Stimulated activated CD8-positive, alpha-beta memory T cell treated with anti-CD3 and anti-CD28 coated beads, Interleukin-4, amount 100 ng/mL, for 24 hours (primary cell): ENCODE results near the gene MAST2.
"Not testable (repeated sequence)": the region's sequence is repeated elsewhere in the genome, so short reads cannot be mapped to it uniquely, and the experiment has no call there.

Experiments
- DNase-seq: peaks from one replicate; pipeline ENCODE4 v3.0.0-alpha.2; 2020; ENCODE audit warnings: low read depth

Gene MAST2

DNA sequence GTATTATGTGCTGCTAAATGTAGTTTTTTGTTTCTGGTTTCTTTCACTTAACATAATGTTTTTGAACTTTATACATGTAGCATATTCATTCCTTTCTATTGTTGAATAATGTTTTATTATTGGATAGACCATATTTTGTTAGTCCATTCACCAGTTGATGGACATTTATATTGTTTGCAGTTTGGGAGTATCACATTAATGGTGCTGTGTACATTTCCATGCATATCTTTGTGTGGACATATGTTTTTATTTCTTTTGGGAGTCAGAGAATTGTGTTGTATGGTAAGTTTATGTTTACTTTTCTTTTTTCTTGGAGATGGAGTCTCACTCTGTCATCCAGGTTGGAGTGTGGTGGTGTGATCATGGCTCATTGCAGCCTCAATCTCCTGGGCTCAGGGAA lies 134.6 kb downstream of the MAST2 start:
- DNase-seq: no peak

- no peak for DNase-seq
Observed at GRCh38 chr1:45942411-45942810, 139.0 kb downstream of the MAST2 start.

GRCh38 chr1:45943185-45943584 lies 139.8 kb downstream of the MAST2 start:
- DNase-seq: no peak

GRCh38 chr1:45945426-45945825 lies 142.0 kb downstream of the MAST2 start:
- DNase-seq: no peak

- DNase-seq: not testable (repeated sequence)
Observed at GRCh38 chr1:45949462-45949861, 146.1 kb downstream of the MAST2 start.

DNA sequence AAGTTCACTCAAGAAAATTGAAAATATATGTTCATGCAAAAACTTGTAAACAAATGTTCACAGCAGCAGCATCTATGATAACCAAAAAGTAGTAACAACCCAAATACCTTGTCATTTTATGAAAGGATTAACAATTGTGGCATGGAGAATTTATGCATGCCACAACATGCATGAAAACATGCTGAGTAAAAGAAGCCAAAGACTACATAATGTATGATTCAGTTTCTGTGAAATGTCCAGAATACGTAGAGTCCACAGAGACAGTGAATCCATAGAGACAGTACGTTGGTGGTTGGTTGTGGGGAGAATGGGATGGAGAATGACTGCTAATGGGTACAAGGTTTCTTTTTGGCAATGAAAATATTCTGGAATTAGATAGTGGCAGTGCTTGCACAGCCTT lies 148.7 kb downstream of the MAST2 start:
- no peak for DNase-seq

- DNase-seq: no peak
Observed at GRCh38 chr1:45953934-45954847, 150.8 kb downstream of the MAST2 start.

- no peak for DNase-seq
Observed at GRCh38 chr1:45957684-45958083, 154.3 kb downstream of the MAST2 start.

GRCh38 chr1:45958317-45958716 lies 154.9 kb downstream of the MAST2 start:
- no peak for DNase-seq

GRCh38 chr1:45960930-45961715 lies 157.7 kb downstream of the MAST2 start:
- no peak for DNase-seq

GRCh38 chr1:45961936-45962335 lies 158.5 kb downstream of the MAST2 start:
- DNase-seq: not testable (repeated sequence)

DNA sequence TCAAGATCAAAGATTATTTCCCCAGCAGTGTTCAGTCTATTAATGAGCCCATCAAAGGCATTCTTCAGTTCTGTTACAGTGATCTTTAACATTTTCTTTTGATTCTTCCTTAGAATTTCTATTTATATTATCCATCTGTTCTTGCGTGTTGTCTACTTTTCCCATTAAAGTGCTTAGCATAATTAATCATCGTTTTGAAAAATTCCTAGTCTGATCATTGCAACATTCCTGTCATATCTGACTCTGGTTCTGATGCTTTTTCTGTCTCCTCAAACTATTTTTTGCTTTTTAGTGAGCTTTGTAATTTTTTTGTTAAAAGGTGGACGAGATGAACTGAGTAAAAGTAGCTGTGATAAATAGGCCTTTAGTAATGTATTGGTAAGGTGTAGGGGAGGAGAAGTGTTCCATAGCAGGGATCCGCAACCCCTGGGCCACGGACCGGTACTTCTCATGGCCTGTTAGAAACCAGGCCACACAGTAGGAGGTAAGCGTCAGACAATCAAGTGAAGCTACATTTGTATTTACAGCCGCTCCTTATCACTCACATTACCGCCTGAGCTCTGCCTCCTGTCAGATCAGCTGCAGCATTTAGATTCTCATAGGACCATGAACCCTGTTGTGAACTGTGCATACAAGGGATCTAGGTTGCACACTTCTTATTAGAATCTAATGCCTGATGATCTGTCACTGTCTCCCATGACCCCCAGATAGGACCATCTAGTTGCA lies 165.7 kb downstream of the MAST2 start:
- no peak for DNase-seq

- no peak for DNase-seq
Observed at GRCh38 chr1:45969866-45970265, 166.5 kb downstream of the MAST2 start.

DNA sequence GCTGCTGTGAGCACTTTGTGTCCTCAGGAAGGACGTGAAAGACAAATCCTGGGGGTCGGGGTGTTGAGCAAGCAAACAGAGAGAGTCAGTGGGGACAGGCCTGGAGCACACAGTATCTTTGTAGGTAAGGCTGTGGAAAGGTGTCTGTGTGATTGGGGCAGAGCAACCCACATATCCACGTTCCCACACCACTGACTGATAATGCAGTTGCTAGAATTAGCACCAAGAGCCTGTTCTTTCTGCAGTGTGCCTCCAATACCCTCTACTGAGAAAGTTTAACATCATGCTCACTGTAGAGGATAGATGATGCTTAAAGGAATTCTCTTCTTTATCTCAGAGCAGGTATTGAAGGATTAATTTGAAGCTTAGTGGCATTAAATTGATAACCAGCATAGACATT lies 167.9 kb downstream of the MAST2 start:
- DNase-seq: no peak

- no peak for DNase-seq
Observed at GRCh38 chr1:45971922-45972531, 168.6 kb downstream of the MAST2 start.

DNA sequence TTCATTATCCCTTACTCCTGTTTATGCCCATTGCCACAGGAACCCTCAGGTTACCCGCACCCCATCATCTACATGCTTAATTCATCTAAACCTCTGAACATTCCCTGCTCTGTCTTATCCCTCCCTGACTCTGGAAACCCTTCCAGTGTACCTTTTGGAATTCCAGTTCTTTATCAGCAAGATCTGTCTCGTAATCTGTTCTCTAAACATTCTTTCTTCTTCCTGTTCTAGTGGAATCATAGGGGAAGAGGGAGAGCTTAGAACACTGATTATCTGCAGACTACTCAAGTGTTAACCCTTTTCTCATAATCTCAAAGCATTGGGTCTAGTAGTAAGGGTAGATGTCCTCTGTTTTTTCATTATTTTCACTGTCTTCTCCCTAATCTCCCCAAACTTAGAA lies 169.2 kb downstream of the MAST2 start:
- no peak for DNase-seq

DNA sequence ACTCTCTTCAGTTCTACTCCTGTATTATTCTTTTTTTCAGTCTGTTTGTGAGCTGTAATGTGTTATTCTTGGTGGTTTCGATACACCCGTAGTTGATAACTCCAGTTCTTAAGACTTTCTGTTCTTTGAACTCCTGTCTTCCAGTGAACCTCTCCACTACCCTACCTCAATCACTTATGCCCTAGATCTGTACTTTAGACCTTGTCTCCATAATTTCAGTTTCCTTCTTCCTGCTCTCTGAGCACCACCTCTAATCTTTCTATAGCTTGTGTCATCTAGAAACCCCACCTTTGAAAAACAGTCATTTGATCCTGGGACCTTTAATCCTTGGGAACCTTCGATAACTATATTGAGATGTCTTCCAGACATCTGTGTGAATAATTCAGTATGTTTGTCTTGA lies 169.7 kb downstream of the MAST2 start:
- DNase-seq: no peak

DNA sequence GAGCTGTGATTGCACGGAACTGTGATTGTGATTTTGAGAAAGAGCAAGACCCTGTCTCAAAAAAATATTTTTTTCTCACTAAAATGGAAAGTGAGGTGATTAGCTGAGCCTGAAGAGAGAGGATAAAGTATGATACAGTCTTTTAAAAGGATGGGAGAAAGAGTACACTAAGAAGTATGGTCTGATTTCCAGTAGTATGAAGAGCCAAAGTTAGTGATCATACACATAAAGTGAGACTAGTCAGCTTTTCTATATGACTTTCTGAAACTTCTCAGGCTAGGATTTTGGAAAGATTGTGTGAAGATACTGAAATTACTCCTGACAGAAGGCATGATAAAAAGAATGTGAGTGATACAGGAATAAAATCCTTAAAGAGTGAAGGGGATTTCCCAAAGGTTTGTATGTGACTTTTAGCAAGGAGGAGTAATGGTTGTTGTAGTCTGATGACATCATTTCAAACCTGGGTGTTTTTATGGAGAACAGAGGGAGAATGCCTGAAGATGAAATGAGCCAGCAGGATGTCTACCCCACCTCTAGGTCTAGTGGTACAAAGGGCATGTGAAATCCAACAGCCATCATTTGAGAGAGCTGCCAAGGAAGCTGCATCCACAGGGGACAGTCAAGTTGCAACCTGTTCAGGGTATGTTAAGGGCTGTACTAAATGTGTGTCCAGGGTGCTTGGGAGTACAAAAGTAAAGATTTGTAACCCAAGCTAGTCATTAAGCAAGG lies 171.3 kb downstream of the MAST2 start:
- no peak for DNase-seq

DNA sequence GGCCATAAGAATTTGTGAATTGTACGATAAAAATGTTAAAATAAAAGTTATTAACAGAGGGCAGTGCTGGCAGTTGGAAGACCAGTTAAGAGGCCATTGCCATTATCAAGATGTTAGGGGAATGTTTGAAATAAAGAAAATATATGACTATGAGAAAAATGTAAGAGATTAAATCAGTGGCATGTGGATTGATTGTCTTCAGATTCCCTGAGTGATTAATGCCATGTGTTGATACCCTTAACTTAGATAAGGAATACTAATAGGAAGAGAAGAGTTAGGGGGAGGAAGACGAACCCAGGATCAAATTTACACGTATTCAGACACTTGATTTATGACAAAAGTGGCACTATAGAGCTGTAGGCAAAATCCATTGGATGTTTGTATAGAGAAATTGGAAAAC lies 173.2 kb downstream of the MAST2 start:
- no peak for DNase-seq

- no peak for DNase-seq
Observed at GRCh38 chr1:45979074-45979777, 175.8 kb downstream of the MAST2 start.

DNA sequence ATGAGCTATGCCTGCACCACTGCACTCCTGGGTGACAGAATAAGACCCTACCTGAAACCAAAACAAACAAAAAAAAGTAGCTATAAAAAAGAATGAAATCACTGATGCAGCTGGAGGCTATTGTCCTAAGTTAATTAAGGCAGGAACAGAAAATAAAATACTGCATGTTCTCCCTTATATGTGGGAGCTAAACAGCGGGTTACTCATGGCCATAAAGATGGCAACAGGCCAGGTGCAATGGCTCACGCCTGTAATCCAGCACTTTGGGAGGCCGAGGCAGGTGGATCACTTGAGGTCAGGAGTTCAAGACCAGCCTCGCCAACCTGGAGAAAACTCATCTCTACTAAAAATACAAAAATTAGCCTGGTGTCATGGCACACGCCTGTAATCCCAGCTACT lies 176.4 kb downstream of the MAST2 start:
- no peak for DNase-seq
